HG02610 (cell line): ENCODE results near the gene PTPRD.
A peak's percentile ranks its signal among the peaks of the same experiment; 100 is the strongest.
"Not testable (repeated sequence)": the region's sequence is repeated elsewhere in the genome, so short reads cannot be mapped to it uniquely, and the experiment has no call there.

ENCODE experiments used
- ATAC-seq: cut with Tn5 transposase; IDR thresholded peaks from one replicate; pipeline ENCODE4 v1.9.1; 2021; ENCODE audit warnings: mild to moderate bottlenecking, moderate library complexity; ENCODE audit not compliant: unreplicated experiment

PTPRD gene

DNA sequence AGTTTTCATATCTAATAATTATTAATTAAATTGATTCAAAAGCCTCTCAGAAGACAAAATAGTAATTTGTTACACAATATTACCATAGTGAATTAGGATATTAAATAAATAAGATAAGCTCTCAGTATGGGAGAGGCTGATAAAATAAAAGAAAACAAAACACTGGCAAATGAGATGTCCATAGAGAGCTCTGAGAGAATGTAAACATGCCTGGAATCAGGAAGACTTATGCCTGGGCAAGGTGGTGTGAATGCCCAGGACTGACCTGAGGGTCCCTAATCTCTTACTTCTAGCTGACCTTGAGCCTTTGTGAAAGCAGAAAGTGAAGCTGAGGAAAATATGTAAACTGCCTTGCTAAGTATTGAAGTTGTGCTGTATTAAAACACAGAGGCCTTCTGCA is 616.5 kb downstream of the PTPRD start:
- ATAC-seq, result no peak

DNA sequence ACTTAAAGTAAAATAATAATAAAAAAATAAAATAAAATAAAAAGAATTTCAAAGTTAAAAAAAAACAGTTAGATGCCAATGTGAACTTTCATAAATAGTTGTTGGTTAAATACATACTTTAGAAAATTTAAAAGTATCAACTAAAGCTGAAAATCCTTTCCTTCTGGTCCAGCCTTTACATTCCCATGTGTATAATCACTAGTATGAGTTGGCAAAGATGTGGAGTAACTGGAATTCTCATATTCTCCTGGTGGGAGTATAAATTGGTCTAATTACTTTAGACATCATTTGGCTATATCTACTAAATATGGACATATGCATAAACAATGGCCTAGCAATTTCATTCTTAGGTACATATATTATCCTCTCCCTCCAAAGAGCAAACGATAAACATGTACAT is 619.9 kb downstream of the PTPRD start:
- no peak for ATAC-seq

GRCh38 chr9:9973062-9973461 is 639.7 kb downstream of the PTPRD start:
- no peak for ATAC-seq

DNA sequence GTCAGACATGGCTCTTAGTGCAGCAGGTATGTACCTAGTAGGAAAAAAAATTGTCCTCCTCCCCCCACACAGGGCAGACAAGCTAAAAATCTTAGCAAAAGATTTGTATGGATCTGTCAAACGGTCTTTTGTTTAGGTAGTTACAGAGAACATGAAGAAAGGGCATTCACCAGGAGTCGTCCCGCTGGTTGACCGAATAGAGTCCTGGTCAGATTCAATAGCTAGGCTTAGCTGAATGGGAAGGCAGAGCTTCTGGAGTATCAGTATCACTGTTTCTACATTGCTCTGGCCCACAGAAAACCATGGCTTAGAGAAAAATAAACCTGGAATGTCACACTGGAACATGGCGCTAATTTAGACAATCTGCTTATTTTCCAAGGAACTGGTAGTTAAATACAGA is 642.3 kb downstream of the PTPRD start:
- no peak for ATAC-seq

GRCh38 chr9:9963841-9964240 is 649.0 kb downstream of the PTPRD start:
- ATAC-seq, result no peak

DNA sequence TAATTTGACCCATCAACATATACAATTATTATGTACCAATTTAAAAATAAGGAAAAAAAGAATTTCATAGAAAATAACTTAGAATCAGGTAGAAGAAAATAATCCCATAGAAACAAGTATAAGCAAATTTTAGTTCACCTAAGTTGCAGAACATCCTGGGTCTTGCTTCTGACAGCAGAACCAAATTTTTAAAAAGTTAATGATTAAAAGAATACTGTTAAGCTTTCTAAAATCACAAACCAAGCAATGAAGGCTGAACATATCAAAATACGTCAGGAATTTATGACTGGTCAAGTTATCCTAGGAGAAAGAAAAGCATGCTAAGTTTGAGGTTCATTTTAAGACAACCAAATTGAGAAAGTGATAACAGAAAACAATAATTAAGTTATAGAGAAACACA is 650.9 kb downstream of the PTPRD start:
- ATAC-seq, result no peak

DNA sequence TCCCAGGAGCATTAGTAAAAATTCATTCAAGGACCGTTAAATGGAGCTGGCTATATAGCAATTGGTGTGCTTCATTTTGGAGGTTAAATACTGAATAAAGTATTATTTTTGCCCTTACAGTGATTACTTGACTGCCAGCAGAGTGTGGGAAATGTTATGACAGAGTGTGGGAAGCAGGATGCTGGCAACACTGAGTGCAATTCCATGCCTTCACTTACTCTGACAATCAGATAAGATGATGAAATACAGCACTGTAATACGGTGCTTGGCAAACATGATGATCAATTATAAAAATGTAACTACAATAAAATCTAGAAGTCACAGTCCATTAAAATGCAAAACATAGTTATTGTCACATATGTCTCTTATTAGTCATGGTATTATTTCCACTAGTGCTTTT is 651.3 kb downstream of the PTPRD start:
- no peak for ATAC-seq

GRCh38 chr9:9951556-9952160 is 661.1 kb downstream of the PTPRD start:
- no peak for ATAC-seq

DNA sequence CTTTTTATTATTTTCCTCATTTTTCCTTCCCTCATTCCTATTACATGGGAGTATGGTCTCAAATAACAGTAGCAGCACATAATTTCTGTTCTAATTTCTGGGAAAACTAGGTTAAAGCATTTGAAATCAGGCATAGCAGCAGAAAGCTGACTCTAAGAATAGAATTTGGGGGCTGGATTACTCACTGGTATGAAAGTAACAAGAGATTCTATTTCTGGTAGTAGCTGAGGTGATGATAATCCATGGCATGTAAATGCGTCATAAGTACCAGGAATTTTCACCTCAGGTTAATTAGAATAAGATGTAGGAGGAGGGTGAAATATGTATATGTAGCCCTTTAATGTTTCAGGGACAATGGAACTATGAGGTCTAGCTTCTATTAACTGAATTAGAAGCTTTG is 662.0 kb downstream of the PTPRD start:
- ATAC-seq, result no peak

GRCh38 chr9:9949978-9950377 is 662.8 kb downstream of the PTPRD start:
- ATAC-seq, result no peak

DNA sequence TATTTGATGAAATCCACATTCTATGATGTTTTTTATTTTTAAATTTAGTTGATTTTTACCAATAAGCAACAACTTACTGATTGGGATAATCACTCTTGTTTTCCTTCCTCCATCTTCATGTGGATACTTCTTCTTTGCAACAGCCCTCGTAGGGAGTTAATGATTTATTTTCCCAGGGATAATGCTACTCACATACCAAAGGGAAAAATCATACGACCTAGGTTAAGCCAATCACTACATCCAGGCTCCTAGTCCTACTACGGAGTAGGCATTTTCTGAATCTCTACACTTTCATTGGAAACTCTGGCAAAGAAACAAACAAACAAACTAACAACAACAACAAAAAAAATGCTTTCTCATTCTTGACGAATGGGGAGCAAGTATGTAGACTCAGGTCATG is 663.4 kb downstream of the PTPRD start:
- ATAC-seq, result no peak

DNA sequence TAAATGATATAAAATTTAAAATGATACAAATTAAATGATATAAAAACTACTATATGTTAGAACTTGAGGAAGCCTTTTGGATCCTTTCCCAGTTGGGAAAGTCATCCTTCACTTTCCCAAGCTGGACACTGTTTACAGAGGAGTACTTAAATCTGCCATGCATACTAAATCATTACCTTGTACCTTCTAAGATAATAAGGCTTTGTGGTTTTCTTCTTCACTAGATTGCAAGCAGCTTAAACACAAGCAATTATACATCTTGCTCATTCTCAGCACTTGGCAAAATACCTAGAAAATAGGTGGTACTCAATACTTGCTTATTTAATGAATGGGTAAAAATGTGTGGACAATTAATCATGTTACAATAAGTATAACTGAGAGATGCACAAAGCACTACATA is 666.8 kb downstream of the PTPRD start:
- ATAC-seq, result no peak

- ATAC-seq, result peak; percentile 71
Observed at GRCh38 chr9:9942764-9943424, 669.9 kb downstream of the PTPRD start.

DNA sequence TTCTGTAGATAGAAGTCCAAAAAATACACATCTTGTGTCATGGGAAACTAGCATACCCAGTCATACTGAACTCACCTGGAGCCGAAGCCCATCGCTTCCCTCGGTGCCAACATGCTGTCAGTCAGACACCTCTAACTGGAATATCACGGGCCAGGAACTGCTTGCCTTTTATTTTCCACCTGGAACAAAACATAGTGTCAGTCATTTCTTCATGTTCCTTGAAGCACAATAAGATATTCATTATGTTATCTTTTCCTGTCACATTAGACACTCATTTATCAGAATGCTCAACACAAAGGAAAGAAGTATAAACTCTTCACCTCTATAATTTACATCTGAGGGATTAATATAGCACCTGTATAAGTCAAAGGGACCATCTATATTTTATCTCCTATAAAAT is 674.4 kb downstream of the PTPRD start:
- no peak for ATAC-seq

- ATAC-seq, result not testable (repeated sequence)
Observed at GRCh38 chr9:9931464-9931863, 681.3 kb downstream of the PTPRD start.

DNA sequence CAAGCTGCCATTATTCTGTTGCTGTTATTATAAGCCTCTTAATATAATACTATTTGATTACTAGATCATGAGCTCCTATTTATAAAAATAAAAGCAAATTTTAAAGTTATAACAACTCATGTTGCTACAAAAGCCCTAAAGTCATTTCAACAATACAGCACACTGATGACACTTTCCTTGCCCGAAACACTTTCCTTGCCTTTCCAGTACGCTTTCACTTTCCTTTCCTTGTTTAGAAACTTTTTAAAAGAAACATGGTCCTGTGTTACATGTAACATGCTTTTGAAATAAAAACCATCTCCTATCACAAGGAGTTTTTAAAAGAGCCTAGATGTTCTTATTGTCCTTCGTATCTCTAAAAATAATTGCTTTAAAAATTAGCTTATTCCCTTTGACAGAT is 688.4 kb downstream of the PTPRD start:
- ATAC-seq, result peak; percentile 62

GRCh38 chr9:9921805-9922204 is 691.0 kb downstream of the PTPRD start:
- no peak for ATAC-seq

DNA sequence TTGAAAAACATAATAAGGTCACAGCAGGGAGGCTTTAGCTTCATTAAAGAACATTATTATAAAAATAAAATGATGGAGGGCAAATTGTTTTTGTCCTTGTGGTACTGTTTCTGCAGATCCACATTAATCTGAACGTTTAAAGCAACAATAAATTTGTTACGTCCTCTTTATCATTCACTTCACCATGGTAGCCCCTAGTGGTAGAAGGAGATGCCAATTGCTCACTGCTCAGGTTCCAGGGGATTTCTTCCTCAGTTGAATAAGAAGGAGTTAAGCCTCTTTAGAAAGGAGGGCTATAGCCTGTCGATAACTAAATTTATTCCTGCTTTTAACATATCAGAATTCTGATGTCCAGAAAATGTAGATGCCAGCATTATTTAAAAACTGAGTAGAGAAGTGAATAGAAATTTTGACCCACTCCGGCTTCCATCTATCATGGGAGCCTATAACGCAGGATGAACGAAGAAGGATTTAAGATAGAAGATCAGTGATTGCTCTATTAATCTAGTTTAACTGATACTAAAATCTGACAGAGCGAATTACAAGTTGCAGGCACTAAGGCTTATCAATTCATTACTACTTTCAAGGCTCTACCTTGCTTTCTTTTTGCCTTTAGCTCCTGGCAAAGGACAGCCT is 692.3 kb downstream of the PTPRD start:
- ATAC-seq, result no peak

DNA sequence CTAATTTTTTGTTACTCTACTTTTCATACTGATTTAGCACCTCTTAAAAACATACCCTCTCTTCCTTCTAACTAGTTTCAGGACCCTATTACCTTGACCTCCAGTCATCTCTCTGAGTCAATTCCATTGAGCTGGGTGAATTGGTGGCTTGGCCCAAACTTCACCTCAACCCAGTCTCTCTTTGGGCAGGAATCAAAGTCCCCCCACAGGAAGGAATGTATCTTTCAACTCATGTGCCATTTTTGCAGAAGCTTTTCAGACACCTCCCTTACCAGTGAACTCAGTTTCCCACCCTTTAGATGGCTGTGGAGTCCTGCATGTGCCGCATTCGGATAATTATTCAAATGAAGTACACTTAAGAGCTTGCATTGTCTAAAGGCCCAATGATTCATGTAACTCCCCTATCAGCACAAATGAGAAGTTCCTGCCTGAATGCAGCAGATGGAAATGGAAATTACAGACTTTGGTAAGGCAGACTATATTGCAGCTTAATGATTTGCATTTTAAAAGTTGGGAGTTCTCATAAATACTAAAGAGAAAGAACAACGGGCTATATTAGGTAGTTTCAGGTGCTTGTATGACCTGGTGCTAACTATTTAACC is 693.5 kb downstream of the PTPRD start:
- no peak for ATAC-seq

DNA sequence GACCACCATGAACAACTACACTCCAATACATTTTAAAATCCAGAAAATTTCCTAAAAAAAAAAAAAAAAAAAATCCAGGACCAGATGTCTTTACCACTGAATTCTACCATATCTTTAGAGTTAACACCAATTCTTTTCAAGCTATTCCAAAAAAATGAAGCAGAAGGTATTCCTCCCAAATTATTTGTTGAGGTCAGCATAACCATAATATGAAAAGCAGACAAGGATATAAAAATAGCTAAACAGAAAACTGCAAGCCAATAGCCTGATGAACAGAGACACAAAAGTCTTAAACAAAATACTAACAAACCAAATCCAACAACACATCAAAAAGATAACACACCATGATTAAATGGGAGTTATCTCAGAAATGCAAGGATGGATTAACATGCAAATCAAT is 695.4 kb downstream of the PTPRD start:
- ATAC-seq, result no peak

DNA sequence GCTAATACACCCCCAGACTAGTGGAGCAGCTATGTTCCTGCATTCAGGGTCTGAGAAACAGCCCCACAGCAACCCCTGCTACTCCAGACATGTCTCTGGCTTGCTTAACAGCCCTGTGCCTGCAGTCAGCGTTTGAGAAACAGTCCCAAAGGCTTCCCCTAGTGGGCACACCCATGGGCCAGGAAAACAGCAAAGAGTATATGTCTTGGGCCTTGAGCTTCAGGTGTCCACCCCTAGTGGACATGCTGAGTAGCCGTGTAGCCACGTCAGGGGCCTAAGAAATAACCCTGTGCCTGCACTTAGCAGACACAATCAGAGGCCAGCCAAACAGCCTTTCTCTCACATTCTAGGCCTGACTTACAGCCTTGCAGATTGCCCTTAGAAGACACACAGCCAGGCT is 698.6 kb downstream of the PTPRD start:
- ATAC-seq, result no peak

DNA sequence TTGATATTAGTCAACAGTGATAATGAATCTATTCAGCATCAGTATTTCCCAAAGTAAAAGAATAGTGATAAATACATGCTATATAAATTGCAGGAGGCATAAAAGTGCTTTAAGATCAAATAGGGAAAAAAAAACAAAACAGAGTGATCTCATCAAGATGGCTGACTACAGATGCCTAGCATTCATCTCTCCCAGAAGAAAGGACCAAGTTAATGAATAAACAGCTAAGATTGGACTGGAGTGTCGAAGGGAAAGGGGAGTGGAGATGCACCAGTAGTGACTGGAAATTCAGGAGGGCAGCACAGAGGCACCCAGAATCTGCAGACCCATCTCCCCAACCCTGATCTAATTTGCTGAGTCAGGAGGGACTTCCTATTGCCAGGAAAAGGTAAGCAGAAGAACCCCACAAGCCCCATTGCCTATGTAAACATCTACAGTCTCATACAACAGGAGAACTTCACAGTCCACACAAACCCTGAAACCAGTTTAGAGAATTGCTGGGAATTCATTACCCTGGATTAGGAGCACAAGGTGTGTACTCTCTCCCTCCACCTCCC is 699.4 kb downstream of the PTPRD start:
- ATAC-seq, result no peak
